Hippocampal formation (tissue), 2 donors: Measurements from ENCODE around the gene SEPTIN8.

Experiments used
- DNase-seq, 2 donors: peaks; one replicate each; lab custom pipeline; 2025; lab: John Stamatoyannopoulos, UW

SEPTIN8 gene

GRCh38 chr5:132749506-132749905 is 27.5 kb downstream of the SEPTIN8 start:
- DNase-seq, result no peak

- DNase-seq, result no peak
Measured at GRCh38 chr5:132748522-132749000, 28.5 kb downstream of the SEPTIN8 start.

GRCh38 chr5:132747616-132748440 is 29.2 kb downstream of the SEPTIN8 start:
- DNase-seq, result no peak

- peak in 1 of 2 donors; percentile 10 for DNase-seq
Measured at GRCh38 chr5:132746954-132747615, 30.0 kb downstream of the SEPTIN8 start, which contains the start of gene CCNI2. Gene CCNI2, plus strand, starts transcription at chr5:132747426. Its CDS starts 70 bp downstream, at chr5:132747496.

- no peak for DNase-seq
Measured at GRCh38 chr5:132746592-132746953, 30.5 kb downstream of the SEPTIN8 start.

- no peak for DNase-seq
Measured at GRCh38 chr5:132744659-132745058, 32.4 kb downstream of the SEPTIN8 start.

- no peak for DNase-seq
Measured at GRCh38 chr5:132742626-132743025, 34.4 kb downstream of the SEPTIN8 start.

- no peak for DNase-seq
Measured at GRCh38 chr5:132742158-132742557, 34.9 kb downstream of the SEPTIN8 start.

GRCh38 chr5:132739232-132739631 is 37.8 kb downstream of the SEPTIN8 start:
- DNase-seq, result no peak

- no peak for DNase-seq
Measured at GRCh38 chr5:132737982-132738681, 38.9 kb downstream of the SEPTIN8 start.

- DNase-seq, result peak; percentile 94 to 95
Measured at GRCh38 chr5:132736853-132737833, 39.9 kb downstream of the SEPTIN8 start, which contains the start of gene KIF3A. Gene KIF3A, minus strand, starts transcription at chr5:132737546. Its CDS starts 127 bp downstream, at chr5:132737419.

- no peak for DNase-seq
Measured at GRCh38 chr5:132734687-132735086, 42.4 kb downstream of the SEPTIN8 start.

GRCh38 chr5:132733499-132734148 is 43.4 kb downstream of the SEPTIN8 start:
- no peak for DNase-seq

- no peak for DNase-seq
Measured at GRCh38 chr5:132729896-132730295, 47.1 kb downstream of the SEPTIN8 start.

- DNase-seq, result no peak
Measured at GRCh38 chr5:132725745-132726144, 51.3 kb downstream of the SEPTIN8 start.

GRCh38 chr5:132718544-132719312 is 58.3 kb downstream of the SEPTIN8 start:
- DNase-seq, result no peak

- no peak for DNase-seq
Measured at GRCh38 chr5:132714456-132715307, 62.4 kb downstream of the SEPTIN8 start.

GRCh38 chr5:132708645-132709044 is 68.4 kb downstream of the SEPTIN8 start:
- no peak for DNase-seq

- no peak for DNase-seq
Measured at GRCh38 chr5:132704875-132705274, 72.2 kb downstream of the SEPTIN8 start.
